ENCODE measurements around the gene SLBP. TPM values are rescaled to one million over a fixed set of nuclear protein-coding genes. Genes with fewer than 3 reads are reported as not detected.

SLBP gene
- total RNA-seq, 6 experiments from 2014 or later = 44.7 to 61.9 (median 58.4) TPM

- peak overlapping the region; percentile 94 for H3K4me3 Mint-ChIP-seq
- no peak for TF ChIP-seq CTCF (IDR thresholded peaks at IDR 0.05)
- H3K27ac Mint-ChIP-seq = peak overlapping the region; percentile 98
- peaks cover 5% of the 10 kb centered on the region for H3K27me3 Mint-ChIP-seq (ENCODE audit: insufficient read depth)
- no peaks in the 10 kb centered on the region for H3K36me3 Mint-ChIP-seq (ENCODE audit: low read depth)
- no peak for DNase-seq
- H3K9me3 Mint-ChIP-seq = no peaks in the 10 kb centered on the region
- H3K4me1 Mint-ChIP-seq (ENCODE audit: low read depth) = peaks cover 13% of the 10 kb centered on the region
Measured at GRCh38 chr4:1682860-1683259, 29.3 kb downstream of the SLBP start.

GRCh38 chr4:1678244-1678643 lies 33.9 kb downstream of the SLBP start:
- H3K4me3 Mint-ChIP-seq = no peak overlapping the region
- H3K27ac Mint-ChIP-seq = no peak overlapping the region
- H3K9me3 Mint-ChIP-seq = no peaks in the 10 kb centered on the region
- peaks cover 3% of the 10 kb centered on the region for H3K27me3 Mint-ChIP-seq (ENCODE audit: insufficient read depth)
- peaks cover 10% of the 10 kb centered on the region for H3K4me1 Mint-ChIP-seq (ENCODE audit: low read depth)
- no peaks in the 10 kb centered on the region for H3K36me3 Mint-ChIP-seq (ENCODE audit: low read depth)
- no peak for TF ChIP-seq CTCF (IDR thresholded peaks at IDR 0.05)
- no peak for DNase-seq

- H3K4me1 Mint-ChIP-seq (ENCODE audit: low read depth) = no peaks in the 10 kb centered on the region
- TF ChIP-seq CTCF (IDR thresholded peaks at IDR 0.05) = no peak
- H3K4me3 Mint-ChIP-seq = no peak overlapping the region
- H3K9me3 Mint-ChIP-seq = no peaks in the 10 kb centered on the region
- no peaks in the 10 kb centered on the region for H3K36me3 Mint-ChIP-seq (ENCODE audit: low read depth)
- peaks cover 3% of the 10 kb centered on the region for H3K27me3 Mint-ChIP-seq (ENCODE audit: insufficient read depth)
- no peak overlapping the region for H3K27ac Mint-ChIP-seq
- no peak for DNase-seq
Measured at GRCh38 chr4:1676605-1677525, 35.3 kb downstream of the SLBP start.

- no peaks in the 10 kb centered on the region for H3K36me3 Mint-ChIP-seq (ENCODE audit: low read depth)
- H3K9me3 Mint-ChIP-seq = no peaks in the 10 kb centered on the region
- no peak overlapping the region for H3K4me3 Mint-ChIP-seq
- H3K4me1 Mint-ChIP-seq (ENCODE audit: low read depth) = no peaks in the 10 kb centered on the region
- no peak overlapping the region for H3K27ac Mint-ChIP-seq
- no peak for DNase-seq
- peaks cover 3% of the 10 kb centered on the region for H3K27me3 Mint-ChIP-seq (ENCODE audit: insufficient read depth)
- no peak for TF ChIP-seq CTCF (IDR thresholded peaks at IDR 0.05)
Measured at GRCh38 chr4:1675802-1676137, 36.3 kb downstream of the SLBP start.

GRCh38 chr4:1675136-1675801 lies 36.9 kb downstream of the SLBP start:
- no peak for TF ChIP-seq CTCF (IDR thresholded peaks at IDR 0.05)
- Mint-ChIP-seq H3K27ac (no peak overlapping the region), H3K4me1 (ENCODE audit: low read depth) (no peaks in the 10 kb centered on the region), H3K9me3 (no peaks in the 10 kb centered on the region), H3K36me3 (ENCODE audit: low read depth) (no peaks in the 10 kb centered on the region), H3K27me3 (ENCODE audit: insufficient read depth) (peaks cover 3% of the 10 kb centered on the region), H3K4me3 (no peak overlapping the region)
- DNase-seq = no peak

Data from HFFc6 (cell line).